Spleen (tissue), 11 donors: ENCODE measurements around the gene RBM10. TPM values are rescaled to one million over a fixed set of nuclear protein-coding genes. Genes with fewer than 3 reads are reported as not detected.
A peak's percentile ranks its signal among the peaks of the same experiment; 100 is the strongest.

ENCODE experiments used
- DNase-seq: peaks from one replicate; pipeline ENCODE4 v3.0.0-alpha.2; 2020
- H3K27ac ChIP-seq, 8 donors: fragments of 200-600 bp; sonication (generic) in 7 of 8; 1 replicate in 4 of 8; 2 replicates in 4 of 8; pipeline versions ENCODE4 v1.5.0 to v1.8.0; 2016 to 2021; ENCODE audit warnings: inconsistent platforms in 4 of 8, mild to moderate bottlenecking in 4 of 8, moderate library complexity in 1 of 8
- H3K27me3 ChIP-seq, 7 donors: fragments of 200-600 bp; sonication (generic) in 6 of 7; replicated peaks in 1 of 7; 1 replicate in 4 of 7; 2 replicates in 3 of 7; pipeline versions ENCODE4 v1.5.0 to v1.8.0; 2016 to 2021; ENCODE audit warnings: inconsistent platforms in 3 of 7, mild to moderate bottlenecking in 1 of 7
- H3K36me3 ChIP-seq, 6 donors: fragments of 200-600 bp; sonication (generic) in 5 of 6; 1 replicate in 4 of 6; 2 replicates in 2 of 6; pipeline versions ENCODE4 v1.5.0 to v1.8.0; 2016 to 2021; ENCODE audit warnings: inconsistent platforms in 2 of 6
- H3K4me1 ChIP-seq, 6 donors: fragments of 200-600 bp; sonication (generic) in 5 of 6; 1 replicate in 3 of 6; 2 replicates in 3 of 6; pipeline versions ENCODE4 v1.5.0 to v1.8.0; 2016 to 2021; ENCODE audit warnings: inconsistent platforms in 3 of 6
- H3K4me3 ChIP-seq, 8 donors: fragments of 200-600 bp; sonication (generic) in 7 of 8; 1 replicate in 4 of 8; 2 replicates in 4 of 8; pipeline versions ENCODE4 v1.5.0 to v1.8.0; 2016 to 2021; ENCODE audit warnings: inconsistent platforms in 4 of 8, mild to moderate bottlenecking in 4 of 8, moderate library complexity in 2 of 8
- H3K9me3 ChIP-seq, 8 donors: fragments of 200-600 bp; sonication (generic) in 7 of 8; 1 replicate in 4 of 8; 2 replicates in 4 of 8; pipeline versions ENCODE4 v1.5.0 to v1.8.0; 2016 to 2021; ENCODE audit warnings: inconsistent platforms in 4 of 8
- POLR2A ChIP-seq, 3 donors: fragments of 450-650 bp; IDR thresholded peaks; one replicate each; pipeline ENCODE4 v1.5.1; 2017; ENCODE audit warnings: antibody characterized with exemption in 3 of 3, mild to moderate bottlenecking in 1 of 3
- POLR2AphosphoS5 ChIP-seq, 3 donors: sonication (generic); formaldehyde crosslinking; IDR thresholded peaks; one replicate each; pipeline ENCODE4 v1.5.1; 2017; ENCODE audit warnings: antibody characterized with exemption in 3 of 3
- WGBS, 5 donors: extraction: QIAGEN DNeasy Blood & Tissue Kit in 3 of 5; methylation state at CpG; one replicate each; pipeline versions ENCODE4 v1.1.5 to v1.1.7; 2013 to 2018; 5-methylcytosine and 5-hydroxymethylcytosine counted together
- intact Hi-C: fragments of 100-400 bp; cut with DNase I; formaldehyde crosslinking; loops from one replicate; pipeline ENCODE4 v1.15.0; 2023; ENCODE audit warnings: low total_unique reads
- polyA plus RNA-seq, 3 donors: library from polyadenylated mRNA; stranded (reverse); fragments of 200-250 nt; gene quantifications; one replicate each; pipeline ENCODE4 v1.2.1, GENCODE V29; 2013
- total RNA-seq, 7 donors: library from RNA; depleted of rRNA in 3 of 7; stranded (reverse); fragments of >200 nt in 3 of 7; fragmentation: NEBNext Ultra II Directional in 4 of 7; extraction: Animal tissue kit (Norgen Biotek cat#: 25700) in 4 of 7; gene quantifications; one replicate each; pipeline versions ENCODE4 v1.1.0 to v1.2.1, GENCODE V29; 2016 to 2021
- TF ChIP-seq, protein P1 (sequence below), 11 experiments: fragments of 200-600 bp in 7 of 11; fragments of 450-650 bp in 4 of 11; sonication (generic) in 4 of 11; IDR thresholded peaks in 8 of 11; conservative IDR thresholded peaks in 3 of 11; 1 replicate in 7 of 11; 2 replicates in 4 of 11; pipeline versions ENCODE4 v1.4.0 to v1.8.0; 2016 to 2021; ENCODE audit warnings: antibody characterized with exemption in 11 of 11, inconsistent platforms in 4 of 11, mild to moderate bottlenecking in 1 of 11
- donor health status: healthy with polysubstance abuse.
- donor health status: DM: no; HTN: no; CAD: no; lungs with moderate emphysema.
- donor health status: DM: no; HTN: no; CAD: no.
- donor health status: Bipolar disorder and iron deficiency.
- donor health status: healthy.
- donor health status: DM: no; HTN: no; CAD: no.
- donor health status: DM: yes; HTN: yes; CAD: no.

Gene RBM10
- total and polyA plus RNA-seq, 10 donors: 21.6 to 38.4 (median 29.7) TPM

DNA sequence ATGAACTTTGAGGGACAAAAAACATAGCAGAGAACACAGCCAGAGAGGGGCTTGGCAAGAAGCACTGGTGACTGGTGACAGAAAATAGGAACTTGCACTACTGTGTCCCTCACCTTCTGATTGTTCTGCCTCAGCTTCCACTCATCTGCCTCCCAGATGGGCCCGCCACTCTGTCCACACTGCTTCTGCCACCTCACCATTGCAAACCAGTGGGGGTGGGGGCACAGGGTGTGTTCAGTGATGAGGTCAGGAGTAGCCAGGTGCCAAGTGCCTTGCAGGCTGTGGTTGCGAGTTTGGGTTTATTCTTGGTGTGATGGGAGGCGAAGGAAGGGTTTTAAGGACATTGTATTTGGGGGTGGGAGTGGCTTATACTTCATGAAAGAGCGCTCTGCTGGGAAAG lies 39.5 kb downstream of the RBM10 start:
- Histone ChIP-seq H3K4me1 (no peaks in the 10 kb centered on the region), H3K4me3 (no peak overlapping the region), H3K9me3 (no peaks in the 10 kb centered on the region), H3K27ac (no peak overlapping the region), H3K36me3 (peaks cover 0 to 79% (median 56%) of the 10 kb centered on the region in 6 donors), H3K27me3 (peaks cover 0 to 6% (median 0%) of the 10 kb centered on the region in 7 donors)
- intact Hi-C loops: no loop called here
- peak; percentile 32 for DNase-seq
- WGBS, 5 donors: 84 to 100% (median 98%) methylated on average over 3 to 4 of the region's 4 CpGs
- TF ChIP-seq, protein P1, sequence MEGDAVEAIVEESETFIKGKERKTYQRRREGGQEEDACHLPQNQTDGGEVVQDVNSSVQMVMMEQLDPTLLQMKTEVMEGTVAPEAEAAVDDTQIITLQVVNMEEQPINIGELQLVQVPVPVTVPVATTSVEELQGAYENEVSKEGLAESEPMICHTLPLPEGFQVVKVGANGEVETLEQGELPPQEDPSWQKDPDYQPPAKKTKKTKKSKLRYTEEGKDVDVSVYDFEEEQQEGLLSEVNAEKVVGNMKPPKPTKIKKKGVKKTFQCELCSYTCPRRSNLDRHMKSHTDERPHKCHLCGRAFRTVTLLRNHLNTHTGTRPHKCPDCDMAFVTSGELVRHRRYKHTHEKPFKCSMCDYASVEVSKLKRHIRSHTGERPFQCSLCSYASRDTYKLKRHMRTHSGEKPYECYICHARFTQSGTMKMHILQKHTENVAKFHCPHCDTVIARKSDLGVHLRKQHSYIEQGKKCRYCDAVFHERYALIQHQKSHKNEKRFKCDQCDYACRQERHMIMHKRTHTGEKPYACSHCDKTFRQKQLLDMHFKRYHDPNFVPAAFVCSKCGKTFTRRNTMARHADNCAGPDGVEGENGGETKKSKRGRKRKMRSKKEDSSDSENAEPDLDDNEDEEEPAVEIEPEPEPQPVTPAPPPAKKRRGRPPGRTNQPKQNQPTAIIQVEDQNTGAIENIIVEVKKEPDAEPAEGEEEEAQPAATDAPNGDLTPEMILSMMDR (IDR thresholded peaks at IDR 0.05 in 8 of 11, conservative IDR thresholded peaks at IDR 0.05 in 3 of 11): no peak
- TF ChIP-seq POLR2A (IDR thresholded peaks at IDR 0.05): no peak
- no peak for TF ChIP-seq POLR2AphosphoS5 (IDR thresholded peaks at IDR 0.05)

DNA sequence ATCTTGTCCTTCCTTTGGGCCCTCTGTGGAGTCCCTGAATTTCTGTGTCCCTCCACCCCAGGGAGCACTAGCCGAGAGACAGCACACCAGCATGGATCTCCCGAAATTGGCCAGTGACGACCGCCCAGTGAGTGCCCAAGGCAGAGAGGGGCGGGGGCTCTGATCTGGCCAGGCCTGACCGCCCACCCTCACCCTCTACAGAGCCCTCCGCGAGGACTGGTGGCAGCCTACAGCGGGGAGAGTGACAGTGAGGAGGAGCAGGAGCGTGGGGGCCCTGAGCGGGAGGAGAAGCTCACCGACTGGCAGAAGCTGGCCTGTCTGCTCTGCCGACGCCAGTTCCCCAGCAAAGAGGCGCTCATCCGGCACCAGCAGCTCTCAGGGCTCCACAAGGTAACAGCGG lies 40.2 kb downstream of the RBM10 start:
- H3K36me3 ChIP-seq: peaks cover 0 to 72% (median 51%) of the 10 kb centered on the region in 6 donors
- H3K9me3 ChIP-seq: no peaks in the 10 kb centered on the region
- no peak overlapping the region for H3K27ac ChIP-seq
- peaks cover 0 to 3% (median 0%) of the 10 kb centered on the region in 6 donors for H3K4me1 ChIP-seq
- 81 to 95% (median 90%) methylated on average over 12 to 17 of the region's 17 CpGs; no CpG with 5 or more reads in 1 of the 5 donors for WGBS, 5 donors
- peak; percentile 60 for DNase-seq
- intact Hi-C loops: no loop called here
- peaks cover 0 to 6% (median 0%) of the 10 kb centered on the region in 7 donors for H3K27me3 ChIP-seq
- H3K4me3 ChIP-seq: no peak overlapping the region
- TF ChIP-seq POLR2AphosphoS5 (IDR thresholded peaks at IDR 0.05) (peak in 1 of 3 donors; percentile 61), POLR2A (IDR thresholded peaks at IDR 0.05) (no peak)
- TF ChIP-seq, protein P1 (IDR thresholded peaks at IDR 0.05 in 8 of 11, conservative IDR thresholded peaks at IDR 0.05 in 3 of 11): no peak

DNA sequence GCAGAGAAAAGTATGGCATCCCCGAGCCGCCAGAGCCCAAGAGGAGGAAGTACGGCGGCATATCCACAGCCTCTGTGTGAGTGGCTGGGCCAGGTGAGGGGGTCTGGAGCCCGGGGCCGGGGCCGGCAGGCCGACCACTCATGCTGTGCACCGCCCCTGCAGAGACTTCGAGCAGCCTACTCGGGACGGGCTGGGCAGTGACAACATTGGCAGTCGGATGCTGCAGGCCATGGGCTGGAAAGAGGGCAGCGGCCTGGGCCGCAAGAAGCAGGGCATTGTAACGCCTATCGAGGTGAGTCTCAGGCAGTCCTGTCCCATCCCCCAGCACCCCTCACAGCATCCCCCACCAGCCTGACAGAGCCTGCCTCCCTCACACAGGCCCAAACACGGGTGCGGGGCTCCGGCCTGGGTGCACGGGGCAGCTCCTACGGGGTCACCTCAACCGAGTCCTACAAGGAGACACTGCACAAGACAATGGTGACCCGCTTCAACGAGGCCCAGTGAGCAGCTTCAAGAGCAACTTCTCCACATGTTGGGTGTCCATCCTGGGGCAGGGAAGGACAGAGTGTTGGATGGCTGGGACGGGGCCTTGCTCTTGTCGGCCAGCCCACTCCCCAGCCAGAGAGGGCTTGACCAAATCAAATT lies 41.2 kb downstream of the RBM10 start:
- Histone ChIP-seq H3K36me3 (peaks cover 0 to 62% (median 45%) of the 10 kb centered on the region in 6 donors), H3K27me3 (peaks cover 0 to 13% (median 0%) of the 10 kb centered on the region in 7 donors)

DNA sequence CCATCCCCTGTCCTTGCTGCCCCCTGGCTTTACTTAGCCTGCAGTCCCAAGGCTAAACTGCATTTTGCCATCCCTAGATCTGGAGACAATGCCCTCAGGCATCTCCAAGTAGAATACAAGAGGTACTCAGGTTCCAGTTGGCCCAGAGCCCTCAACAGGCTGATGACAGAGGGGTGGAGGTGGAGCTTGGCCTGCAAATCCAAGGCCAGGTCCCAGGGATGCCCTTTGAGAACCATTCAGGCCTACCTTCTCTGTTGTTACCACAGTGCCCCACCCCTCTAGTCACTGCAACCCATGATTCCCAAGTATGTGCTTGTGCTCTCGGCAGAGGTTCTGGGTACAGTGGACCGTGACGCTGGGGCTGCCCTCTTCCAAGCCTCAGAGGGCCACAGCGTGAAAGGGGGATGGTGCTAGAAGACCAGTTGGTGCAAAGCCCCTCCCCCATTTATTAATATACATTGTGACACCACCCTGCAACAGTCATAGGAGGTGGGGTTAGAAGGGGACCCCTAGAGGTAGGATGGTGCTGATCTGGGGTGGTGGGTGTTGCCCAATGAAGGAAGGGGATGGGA lies 42.2 kb downstream of the RBM10 start:
- DNase-seq: peak; percentile 51
- no peak overlapping the region for H3K27ac ChIP-seq
- H3K27me3 ChIP-seq: peaks cover 0 to 13% (median 0%) of the 10 kb centered on the region in 7 donors

More for the DNA sequence above, 41.2 kb downstream of the RBM10 start:
- intact Hi-C loops: no loop called here
- Histone ChIP-seq H3K27ac (no peak overlapping the region), H3K9me3 (no peaks in the 10 kb centered on the region), H3K4me3 (no peak overlapping the region), H3K4me1 (peaks cover 0 to 11% (median 0%) of the 10 kb centered on the region in 6 donors)
- 83 to 97% (median 93%) methylated on average over 6 to 27 of the region's 27 CpGs for WGBS, 5 donors
- TF ChIP-seq POLR2AphosphoS5 (IDR thresholded peaks at IDR 0.05) (peak in 1 of 3 donors; percentile 57), POLR2A (IDR thresholded peaks at IDR 0.05) (no peak)
- peak; percentile 74 for DNase-seq

More for the DNA sequence above, 42.2 kb downstream of the RBM10 start:
- 61 to 90% (median 84%) methylated on average over 2 to 4 of the region's 4 CpGs; no CpG with 5 or more reads in 1 of the 5 donors for WGBS, 5 donors
- no peaks in the 10 kb centered on the region for H3K9me3 ChIP-seq
- no peak overlapping the region for H3K4me3 ChIP-seq
- intact Hi-C loops: no loop called here
- TF ChIP-seq, protein P1 (IDR thresholded peaks at IDR 0.05 in 8 of 11, conservative IDR thresholded peaks at IDR 0.05 in 3 of 11): no peak
- peak in 1 of 3 donors; percentile 6 for TF ChIP-seq POLR2AphosphoS5 (IDR thresholded peaks at IDR 0.05)
- peaks cover 0 to 21% (median 8%) of the 10 kb centered on the region in 6 donors for H3K4me1 ChIP-seq
- H3K36me3 ChIP-seq: peaks cover 0 to 52% (median 35%) of the 10 kb centered on the region in 6 donors
